Nucleus accumbens (tissue), 56 donors: ENCODE results near the gene PTRHD1.
"Not testable (repeated sequence)": the region's sequence is repeated elsewhere in the genome, so short reads cannot be mapped to it uniquely, and the experiment has no call there.

Experiments
- DNase-seq, 56 donors: peaks; one replicate each; lab custom pipeline; 2025; lab: John Stamatoyannopoulos, UW

PTRHD1 gene

DNA sequence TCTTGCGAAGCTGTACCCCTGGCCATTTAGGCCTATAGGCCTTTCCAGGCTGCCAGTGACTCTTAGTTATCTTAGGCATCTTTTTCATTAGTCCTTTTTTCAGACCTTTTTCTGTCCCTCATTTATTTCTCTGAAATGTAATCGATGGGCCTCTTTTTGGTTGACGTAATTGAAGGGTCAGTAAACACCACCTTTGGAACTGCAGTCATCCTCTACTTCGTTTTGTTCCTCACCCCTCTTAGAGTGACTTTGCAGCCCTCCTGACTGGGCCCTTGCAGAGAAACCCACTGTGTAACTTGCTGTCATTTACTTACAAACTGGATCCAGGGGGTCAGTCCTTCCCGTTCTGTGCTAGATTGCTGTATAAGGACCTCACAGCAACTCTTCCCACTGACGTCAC is 23.2 kb upstream of the PTRHD1 start:
- DNase-seq: no peak

DNA sequence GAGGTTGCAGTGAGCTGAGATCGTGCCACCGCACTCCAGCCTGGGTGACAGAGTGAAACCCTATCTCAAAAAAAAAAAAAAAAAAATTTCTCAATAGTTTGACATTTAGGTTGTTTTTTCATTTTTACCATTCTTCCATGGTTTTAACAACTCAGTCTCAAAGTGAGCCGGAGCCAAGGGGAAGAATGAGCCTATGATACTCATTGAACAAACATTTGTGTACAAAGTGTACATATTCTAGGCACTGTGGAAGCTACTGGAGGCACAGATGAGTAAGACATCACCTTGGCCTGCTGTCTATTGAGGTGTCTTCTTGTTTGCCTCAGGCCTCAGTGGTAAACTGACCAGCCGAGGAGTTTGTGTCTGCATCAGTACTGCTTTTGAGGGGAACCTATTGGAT is 22.0 kb upstream of the PTRHD1 start:
- DNase-seq: no peak

DNA sequence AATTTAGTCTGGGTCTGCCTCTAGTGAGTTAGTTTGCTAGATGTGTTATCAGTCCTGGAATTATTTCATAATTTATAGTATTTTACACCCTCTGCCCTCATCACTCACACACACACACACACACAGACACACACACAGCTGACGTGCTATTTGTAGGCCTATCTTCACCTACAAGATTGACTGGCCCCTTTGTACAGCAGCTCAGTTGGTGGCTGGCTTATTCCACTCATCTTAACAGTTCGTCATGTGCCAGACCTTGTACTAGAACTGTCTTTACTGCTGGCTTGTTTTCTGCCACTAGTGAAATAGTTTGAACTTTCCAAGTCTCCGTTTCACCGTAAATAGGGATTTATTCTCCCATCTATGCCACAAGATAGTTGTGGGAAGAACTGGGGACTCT is 21.3 kb upstream of the PTRHD1 start:
- DNase-seq: no peak

DNA sequence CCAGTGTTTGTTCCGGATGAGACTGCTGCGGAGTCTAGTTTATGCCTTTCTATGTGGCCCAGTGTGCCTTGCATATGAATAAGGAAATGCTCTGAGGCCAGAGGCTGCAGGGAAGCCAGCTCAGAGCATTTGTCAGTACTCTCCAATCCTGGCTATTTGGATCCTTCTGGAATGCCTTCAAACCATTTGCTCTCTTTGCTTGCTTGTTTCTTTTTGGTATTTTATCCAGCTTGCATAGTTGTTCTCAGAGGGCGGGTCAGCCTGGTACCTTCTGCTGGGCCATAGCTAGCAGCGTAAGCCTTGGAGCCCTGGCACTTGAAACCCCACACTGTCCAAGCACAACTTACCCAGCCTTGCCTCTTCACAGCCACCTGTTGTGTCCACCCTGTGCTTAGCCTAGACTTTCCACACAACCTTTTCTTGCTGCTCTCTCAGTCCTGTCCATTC is 20.5 kb upstream of the PTRHD1 start:
- peak in 7 of 56 donors; percentile 21 to 63 (median 29) for DNase-seq

DNA sequence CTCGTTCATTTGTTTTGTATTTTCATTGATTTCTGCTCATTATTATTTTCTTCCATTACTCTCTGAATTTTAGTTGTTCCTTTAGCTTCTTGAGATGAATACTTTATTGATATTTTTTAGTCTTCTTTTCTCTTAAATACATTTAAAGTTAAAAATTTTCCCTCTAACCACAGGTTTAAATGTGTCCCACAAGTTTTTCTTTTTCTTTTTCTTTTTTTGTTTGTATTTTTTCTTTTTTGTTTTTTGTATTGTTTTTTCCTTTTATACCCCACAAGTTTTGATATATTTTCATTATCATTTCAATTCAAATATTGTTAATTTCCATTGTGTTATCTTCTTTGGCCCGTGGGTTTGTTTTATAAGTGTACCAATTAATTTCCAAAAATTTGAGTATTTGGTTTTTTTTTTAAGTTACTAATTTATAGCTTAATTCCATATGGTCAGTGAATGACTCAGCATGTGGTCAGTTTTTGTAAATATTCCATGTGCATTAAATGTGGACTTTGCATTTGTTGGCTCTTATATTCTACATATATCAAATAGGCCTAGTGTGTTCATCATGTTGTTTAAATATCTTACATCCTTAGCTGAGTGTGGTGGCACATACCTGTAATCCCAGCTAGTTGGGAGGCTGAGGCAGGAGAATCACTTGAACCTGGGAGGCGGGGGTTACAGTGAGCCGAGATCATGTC is 16.3 kb upstream of the PTRHD1 start:
- no peak for DNase-seq

DNA sequence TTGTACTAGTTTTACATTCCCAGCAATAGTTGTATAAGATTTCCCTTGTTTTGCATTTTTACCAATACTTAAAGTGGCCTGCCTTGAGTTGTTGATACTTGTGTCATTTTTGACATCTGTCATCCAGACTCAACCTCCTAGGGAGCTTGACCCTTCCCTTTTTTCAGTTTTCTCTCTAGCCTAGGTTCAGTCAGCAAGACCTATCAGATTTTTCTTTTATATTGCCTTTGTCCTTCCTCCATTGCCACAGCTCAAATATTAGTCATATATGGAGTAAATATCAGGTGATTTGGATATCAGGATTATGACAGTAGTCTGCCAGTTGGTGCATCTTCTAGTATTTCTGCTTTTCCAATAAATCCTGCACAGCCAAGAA is 13.5 kb upstream of the PTRHD1 start:
- DNase-seq: no peak

DNA sequence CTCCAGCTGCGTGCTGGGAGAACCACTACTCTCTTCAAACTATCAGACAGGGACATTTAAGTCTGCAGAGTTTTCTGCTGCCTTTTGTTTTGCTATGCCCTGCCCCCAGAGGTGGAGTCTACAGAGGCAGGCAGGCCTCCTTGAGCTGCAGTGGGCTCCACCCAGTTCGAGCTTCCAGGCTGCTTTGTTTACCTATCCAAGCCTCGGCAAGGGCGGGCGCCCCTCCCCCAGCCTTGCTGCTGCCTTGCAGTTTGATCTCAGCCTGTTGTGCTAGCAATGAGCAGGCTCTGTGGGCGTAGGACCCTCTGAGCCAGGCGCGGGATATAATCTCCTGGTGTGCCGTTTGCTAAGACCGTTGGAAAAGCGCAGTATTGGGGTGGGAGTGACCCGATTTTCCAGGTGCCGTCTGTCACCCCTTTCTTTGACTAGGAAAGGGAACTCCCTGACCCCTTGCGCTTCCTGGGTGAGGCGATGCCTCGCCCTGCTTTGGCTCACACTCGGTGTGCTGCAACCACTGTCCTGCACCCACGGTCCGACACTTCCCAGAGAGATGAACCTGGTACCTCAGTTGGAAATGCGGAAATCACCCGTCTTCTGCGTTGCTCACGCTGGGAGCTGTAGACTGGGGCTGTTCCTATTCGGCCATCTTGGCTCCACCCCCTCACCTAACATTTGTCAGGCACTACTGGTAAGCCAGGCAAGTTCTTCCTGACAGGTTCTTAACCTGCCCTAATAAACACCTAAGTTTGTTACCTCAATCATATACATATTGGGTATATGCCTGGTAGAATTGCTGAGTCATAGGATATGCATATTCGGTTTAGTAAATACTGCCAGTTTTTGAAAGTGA is 12.8 kb upstream of the PTRHD1 start:
- DNase-seq: not testable (repeated sequence)

DNA sequence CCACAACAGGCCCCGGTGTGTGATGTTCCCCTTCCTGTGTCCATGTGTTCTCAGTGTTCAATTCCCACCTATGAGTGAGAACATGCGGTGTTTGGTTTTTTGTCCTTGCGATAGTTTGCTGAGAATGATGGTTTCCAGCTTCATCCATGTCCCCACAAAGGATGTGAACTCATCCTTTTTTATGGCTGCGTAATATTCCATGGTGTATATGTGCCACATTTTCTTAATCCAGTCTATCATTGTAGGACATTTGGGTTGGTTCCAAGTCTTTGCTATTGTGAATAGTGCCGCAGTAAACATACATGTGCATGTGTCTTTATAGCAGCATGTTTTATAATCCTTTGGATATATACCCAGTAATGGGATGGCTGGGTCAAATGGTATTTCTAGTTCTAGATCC is 7.3 kb upstream of the PTRHD1 start:
- not testable (repeated sequence) for DNase-seq

DNA sequence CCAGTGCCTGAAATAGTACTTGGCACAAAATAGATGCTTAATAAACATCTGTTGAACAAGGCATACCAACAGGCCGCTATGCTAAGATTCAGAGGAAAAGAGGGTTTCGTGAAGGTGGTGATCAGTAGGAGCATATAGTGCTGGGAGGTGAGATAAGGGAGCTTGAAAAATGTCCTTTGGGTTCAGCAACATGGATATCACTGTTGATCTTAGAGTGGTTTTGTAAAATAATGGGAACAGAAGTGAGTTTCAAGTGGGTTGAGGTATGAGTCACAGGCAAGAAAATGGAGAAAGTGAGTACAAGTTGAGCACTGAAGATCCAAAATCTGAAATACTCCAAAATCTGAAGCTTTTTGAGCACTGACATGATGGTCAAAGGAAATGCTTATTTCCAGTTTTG is 4.5 kb upstream of the PTRHD1 start:
- no peak for DNase-seq

DNA sequence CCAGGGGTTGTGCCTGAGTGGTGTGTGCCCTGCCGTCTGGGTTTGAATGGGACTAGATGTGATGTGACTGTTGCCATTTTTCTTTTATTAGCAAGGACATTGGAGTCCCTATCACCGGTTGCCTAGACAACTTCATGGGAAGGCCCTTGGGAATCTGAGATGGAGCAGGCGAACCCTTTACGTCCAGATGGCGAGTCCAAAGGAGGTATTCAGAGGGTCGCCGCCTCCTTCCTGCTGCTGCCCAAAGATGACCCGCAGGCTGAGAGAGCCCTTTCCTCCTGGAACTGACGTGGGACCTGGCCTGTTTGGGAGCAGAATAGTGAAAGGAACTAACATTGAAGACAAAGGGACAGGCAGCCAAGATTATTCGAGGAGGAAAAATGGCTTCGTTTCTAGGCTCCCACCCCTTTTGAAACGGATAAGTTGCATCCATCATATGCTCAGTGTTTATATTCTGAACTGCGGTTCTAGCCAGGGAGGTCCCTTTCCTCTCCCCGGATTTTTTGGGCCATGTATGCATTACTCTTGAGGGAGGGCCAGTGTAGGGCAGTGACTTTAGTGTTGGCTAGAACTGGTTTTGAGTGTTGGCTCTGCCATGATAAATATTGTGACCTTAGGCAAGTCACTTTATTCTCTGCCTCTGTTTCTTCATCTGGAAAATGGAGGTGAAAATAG is 707 bp upstream of the PTRHD1 start:
- peak in 1 of 56 donors; percentile 21 for DNase-seq

DNA sequence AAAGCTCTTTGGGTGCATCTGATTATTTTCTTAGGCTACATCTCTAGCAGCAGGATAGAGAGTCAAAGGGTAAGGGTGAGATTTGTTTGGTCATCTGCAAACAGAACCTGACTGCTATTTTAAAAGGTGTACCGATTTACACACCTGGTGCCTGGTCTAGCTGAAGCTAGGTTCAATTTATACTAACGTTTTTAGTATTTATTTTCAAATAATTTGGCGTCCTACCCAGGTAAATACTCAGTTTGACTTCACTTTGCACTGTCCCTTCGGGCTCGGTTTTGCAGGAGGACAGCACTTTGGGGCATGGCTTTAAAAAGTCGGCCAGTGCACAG is 683 bp downstream of the PTRHD1 start:
- no peak for DNase-seq

DNA sequence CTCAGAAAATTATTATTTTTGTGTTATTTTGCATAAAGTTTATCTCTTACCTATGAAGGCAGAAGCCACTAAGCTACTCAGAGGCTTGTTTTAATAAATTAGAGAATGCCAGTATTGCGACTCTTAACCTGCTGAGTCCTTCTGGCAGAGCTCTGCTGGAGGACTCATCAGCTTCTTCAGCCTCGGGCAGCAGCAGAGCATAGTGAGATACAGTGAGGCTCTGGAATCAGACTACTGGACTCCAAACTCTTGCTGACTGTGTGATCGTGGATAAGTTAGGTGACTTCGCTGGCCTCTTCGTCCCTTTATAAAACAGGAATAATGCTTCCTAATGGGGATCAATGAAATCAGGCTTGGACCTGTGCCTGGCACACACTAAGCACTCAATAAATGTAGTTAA is 1.7 kb downstream of the PTRHD1 start:
- DNase-seq: no peak

DNA sequence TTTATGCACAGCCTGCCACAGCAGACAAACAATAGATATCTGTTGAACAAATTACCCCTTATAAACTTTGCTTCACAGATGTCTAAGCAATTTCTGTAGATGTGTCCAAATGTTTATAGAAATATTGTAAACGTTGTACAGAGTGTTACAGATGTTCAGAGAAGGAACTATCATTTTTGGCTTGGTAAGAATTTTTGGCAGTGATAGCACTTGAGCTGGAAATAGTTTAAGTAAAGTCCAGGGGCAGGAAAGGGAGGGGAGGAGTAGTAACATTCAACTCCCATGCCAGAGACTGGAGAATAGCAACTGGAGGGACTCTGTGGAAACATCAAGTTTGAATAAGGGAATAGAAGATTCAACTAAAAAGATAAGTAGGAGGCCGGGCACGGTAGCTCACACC is 4.4 kb downstream of the PTRHD1 start:
- DNase-seq: no peak

DNA sequence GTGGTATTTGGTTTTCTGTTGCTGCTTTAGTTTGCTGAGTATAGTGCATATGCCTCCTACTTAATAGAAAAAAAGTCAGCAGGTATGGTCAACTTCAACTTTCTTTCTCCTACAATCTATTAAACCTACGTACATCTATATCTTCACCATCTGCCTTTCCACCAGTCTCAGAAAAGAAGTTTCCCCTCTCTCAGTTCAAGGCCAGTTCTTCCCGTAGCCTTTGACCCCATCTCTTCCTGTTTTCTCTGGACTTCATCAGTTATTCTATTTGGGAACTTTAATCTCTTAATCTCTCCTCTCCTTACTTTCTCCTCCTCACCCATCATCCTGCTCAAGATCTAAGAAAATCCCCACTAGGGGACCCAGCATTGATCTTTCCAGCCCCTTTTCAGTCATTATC is 5.7 kb downstream of the PTRHD1 start:
- no peak for DNase-seq

DNA sequence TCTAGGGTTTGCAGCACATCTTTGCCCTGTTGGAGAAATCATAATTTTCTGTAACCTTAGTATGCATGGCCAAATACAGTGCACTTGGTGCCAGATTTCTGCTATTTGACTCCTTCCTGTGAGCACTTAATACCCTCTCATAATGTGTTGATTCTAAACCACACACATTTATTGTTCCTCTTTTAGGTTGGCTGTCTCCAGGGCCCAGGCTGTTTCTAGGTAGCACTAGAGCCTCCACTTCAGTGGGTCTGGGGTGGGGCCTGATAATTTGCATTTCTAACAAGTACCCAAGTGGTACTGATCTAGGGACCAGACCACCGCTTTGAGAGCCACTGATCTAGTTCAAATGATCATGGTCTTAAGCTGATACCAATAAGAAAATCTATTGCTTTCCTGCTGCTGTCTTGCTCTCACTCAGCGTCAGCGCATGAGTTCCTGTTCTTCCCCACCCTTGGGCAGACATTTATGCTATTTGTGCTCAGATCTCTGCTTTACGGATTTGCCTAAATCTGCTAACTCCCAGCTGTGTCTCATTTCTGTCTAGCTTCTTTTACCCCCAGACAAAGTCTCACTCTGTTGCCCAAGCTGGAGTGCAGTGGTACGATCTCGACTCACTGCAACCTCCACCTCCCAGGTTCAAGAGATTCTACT is 7.4 kb downstream of the PTRHD1 start:
- no peak for DNase-seq

DNA sequence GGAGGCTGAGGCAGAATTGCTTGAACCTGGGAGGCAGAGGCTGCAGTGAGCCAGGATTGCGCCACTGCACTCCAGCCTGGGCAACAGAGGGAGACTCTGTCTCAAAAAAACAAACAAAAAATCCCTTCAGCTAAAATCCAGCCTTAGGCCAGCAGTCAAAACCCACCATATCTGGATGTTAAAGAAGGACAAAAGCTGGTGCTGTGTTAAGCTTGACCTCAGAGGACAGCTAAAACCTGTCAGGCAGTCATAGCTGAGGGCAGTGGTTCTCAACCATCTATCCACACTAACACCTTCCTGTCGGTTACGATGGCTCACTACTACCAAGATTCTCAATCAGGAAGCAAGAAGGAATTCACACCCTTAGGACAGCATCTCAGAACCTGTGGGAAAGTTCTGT is 9.6 kb downstream of the PTRHD1 start:
- no peak for DNase-seq

DNA sequence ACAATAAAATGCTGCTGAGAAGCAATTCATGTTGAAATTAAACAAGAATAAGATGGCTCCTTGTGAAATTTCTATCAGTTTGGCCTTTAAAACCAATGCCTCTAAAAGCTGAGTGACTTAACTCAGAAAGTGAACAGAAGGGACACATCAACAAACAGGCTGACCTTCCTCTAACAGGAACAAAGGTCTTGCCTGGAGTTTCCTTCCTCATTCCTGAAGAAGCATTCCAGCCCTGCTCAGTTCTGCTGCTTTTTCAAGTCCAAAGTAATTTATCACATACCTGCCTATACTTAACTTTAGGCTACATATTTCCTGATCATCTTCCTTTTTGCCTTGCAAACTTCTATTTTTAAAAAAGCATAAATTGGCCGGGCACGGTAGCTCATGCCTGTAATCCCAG is 14.1 kb downstream of the PTRHD1 start:
- no peak for DNase-seq

DNA sequence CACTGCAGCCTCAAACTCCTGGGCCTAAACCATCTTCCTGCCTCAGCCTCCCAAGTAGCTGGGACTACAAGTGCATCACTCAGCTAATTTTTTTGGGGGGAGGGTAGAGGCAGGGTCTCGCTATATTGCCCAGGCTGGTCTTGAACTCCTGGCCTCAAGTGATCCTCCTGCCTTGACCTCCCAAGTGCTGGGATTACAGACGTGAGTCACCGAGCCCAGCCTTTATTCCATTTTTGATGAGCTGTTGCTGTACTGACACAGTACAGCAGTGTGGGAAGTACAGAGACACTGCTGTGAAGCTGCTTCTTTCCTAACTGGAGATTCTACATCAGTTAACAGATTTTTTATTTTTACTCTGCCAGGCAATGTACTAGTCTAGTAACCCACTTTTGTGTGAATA is 18.8 kb downstream of the PTRHD1 start:
- DNase-seq: peak in 3 of 56 donors; percentile 3 to 18 (median 8)

DNA sequence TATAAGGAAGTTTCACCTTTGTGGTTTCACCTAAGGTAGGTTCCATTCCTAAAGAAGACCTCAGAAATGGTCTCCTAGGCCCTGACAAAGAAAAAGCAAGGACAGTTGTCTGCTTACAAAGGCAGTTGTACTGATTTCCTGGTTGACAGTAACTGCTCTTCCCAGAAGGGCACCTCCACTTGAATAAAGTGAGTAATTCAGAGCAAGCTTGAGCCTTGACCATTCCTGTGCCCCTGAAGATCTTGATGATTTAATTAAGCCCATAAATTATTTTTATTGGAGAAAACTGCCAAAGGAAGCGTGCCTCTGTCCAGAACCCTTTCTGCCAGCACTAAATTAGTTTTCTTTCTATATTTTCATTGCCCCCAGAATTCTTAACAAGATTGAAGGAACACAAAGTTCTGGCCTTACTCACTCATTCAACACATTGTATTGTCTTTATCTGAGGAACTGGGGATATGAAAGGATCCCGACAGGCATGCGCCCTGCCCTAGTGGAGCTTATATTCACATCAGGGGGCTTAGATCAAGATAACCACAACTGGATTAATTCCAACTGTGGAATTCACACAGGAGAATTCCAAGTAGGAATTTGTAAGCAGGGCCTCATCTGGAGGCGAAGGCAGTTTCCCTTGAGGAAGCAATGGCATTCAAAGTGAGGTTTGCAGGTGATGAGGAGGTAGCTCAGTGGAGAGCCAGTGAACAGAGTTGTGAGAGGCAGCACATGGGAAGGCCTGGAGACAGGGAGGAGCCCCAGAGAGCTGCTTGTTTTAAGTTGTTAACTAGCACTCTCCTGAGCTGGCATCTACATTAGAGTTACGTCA is 21.2 kb downstream of the PTRHD1 start:
- no peak for DNase-seq

DNA sequence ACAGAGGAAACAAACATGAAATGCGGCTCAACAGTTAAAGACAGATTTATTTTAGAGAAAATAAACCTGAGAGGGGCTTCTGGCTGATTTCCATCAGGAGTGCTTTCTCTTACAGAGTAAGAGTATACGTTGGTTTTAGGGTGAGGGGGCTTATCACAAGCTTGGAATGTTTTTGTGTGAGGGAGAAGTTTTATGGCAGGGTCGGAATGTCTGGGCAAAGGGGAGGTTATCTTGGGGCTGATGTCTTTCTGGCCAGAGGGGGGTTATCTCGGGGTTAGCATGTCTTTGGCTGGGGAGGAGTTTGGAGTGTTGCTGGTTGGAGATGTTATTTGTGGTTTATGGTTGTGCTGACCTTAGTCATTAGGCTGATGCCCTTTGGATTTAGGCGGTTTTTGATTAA is 22.1 kb downstream of the PTRHD1 start:
- no peak for DNase-seq
